NCI-H226 (cell line): Measurements from ENCODE around the gene UBFD1.
A peak's percentile ranks its signal among the peaks of the same experiment; 100 is the strongest.
"Not testable (repeated sequence)": the region's sequence is repeated elsewhere in the genome, so short reads cannot be mapped to it uniquely, and the experiment has no call there.

Experiments used
- DNase-seq: peaks from one replicate; pipeline ENCODE4 v3.0.0-alpha.2; 2015

Gene UBFD1

GRCh38 chr16:23556881-23557778, at the start of gene UBFD1, which contains the start of gene EARS2:
UBFD1 (plus strand) TSS chr16:23557727; CDS start chr16:23557743, 16 bp downstream.
EARS2 (minus strand) TSS chr16:23557350; CDS start chr16:23557343, 7 bp downstream.
- DNase-seq = peak; percentile 97

DNA sequence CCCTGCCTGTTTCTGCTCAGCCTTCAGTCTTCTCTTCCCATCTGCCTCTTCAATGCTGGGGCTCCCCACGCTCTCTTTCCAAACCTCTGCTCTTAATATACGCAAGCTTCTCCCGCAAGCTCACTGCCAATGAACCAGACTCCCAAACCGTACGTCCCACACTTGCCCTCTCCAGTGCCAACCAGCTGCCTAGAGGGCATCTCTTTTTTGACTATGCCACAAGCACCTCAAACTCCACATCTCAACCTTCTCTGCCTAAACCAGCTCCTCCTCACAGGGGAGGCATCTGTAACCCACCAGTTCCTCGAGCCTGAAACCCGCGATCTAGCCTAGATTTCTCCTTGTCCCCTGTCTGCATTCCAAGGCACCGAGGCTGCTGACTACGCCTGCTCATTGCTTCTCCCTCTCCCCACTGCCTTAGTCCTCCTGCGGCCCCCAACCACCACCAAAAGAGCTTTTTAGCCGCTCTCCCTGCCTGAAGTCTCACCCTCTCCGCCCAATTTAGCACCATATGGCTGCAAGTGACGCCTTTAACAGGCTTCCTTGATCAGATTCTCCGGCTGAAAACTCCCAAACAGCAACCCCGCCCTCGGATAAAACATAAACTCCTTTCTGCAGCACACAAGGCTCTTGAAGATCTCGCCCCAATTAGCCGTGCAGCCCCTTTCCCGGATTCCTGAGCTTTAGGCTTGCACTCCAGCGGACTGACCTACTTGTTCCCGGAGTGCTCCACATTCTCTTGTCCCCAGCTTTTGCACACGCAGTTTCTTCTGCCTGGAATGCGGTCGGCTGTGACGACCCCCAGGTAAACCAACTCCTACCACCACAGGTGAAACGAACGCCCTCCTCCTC, 48.7 kb upstream of the UBFD1 start:
- no peak for DNase-seq

DNA sequence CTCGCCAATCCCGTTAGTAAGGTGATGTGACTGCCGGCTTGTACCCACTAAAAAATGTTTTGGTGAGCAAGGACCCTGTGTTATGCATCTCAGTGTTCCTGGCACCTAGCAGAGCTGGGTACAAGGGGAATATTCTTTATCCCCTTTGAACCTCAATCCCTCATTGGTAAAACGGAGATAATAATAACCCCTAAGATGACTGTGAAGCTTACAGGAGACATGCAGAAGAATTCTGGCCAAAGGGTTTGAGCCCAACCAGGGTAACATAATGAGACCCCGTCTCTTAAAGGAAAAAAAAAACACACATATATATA, 48.1 kb upstream of the UBFD1 start:
- no peak for DNase-seq

DNA sequence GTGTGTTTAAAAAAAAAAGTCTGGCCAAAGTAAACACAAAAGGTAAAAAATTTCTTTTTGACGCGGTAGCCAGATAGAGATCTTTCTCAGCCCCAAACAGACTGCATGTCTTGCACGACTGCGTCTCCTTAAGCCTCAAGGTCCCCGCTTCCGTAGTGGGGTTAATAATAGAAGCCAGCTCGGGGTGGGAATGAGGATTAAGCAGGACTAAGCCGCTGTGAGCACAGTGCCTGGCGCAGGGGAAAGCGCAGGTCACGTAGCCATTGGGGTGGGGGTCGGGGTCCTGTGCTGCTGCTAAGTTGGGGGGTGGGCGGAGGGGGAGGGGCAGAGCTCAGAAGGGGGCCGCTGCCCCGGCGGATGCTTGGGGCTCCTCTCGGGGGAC, 47.8 kb upstream of the UBFD1 start:
- DNase-seq = no peak

DNA sequence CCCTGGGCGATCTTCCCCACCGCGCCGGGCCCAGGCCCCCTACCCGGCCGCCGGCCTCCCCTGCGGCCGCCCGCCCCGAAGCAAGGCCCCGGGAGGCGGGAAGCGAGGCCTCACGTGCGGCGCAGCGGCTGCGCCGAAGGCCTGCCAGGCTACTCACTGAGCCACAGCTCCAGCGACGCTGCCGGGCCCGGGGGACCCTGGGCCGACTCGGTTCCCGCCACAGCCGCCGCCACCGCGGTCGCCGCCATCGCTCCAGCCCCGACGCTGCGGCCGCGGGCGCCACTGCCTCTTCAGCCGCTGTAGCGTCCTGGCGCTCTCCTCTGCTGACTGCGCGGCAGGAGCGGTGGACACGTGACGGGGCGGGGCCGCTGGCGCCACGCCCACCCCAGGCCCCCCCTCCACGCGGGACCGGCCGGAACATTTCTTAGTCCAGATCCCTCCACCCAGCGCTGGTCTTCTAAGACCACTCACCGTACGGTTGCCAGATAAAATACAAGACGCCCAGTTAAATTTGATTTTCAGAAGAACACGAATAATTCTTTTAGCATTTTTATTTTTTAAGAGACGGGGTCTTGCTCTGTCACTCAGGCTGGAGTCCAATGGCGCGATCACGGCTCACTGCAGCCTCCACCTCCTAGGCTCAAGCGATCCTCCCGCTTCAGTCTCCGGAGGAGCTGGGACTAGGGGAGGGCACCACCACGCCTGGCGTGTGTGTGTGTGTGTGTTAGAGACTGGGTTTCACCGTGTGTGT, 47.2 kb upstream of the UBFD1 start, which contains the start of gene GGA2:
TSS of gene GGA2 (minus strand) at position 331 of the 751 bp plus-strand sequence. CDS start at position 248, 83 bp downstream.
- peak; percentile 63 for DNase-seq

DNA sequence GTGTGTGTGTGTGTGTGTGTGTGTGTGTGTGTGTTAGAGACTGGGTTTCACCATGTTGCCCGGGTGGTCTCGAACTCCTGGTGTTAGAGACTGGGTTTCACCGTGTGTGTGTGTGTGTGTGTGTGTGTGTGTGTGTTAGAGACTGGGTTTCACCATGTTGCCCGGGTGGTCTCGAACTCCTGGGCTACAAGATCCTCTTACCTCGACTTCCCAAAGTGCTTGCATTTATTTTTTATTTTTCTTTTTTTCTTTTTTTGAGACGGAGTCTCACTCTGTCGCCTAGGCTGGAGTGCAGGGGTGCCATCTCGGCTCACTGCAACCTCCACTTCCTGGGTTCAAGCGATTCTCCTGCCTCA, 46.6 kb upstream of the UBFD1 start:
- DNase-seq = not testable (repeated sequence)

- no peak for DNase-seq
Measured at GRCh38 chr16:23511731-23512130, 45.8 kb upstream of the UBFD1 start.

DNA sequence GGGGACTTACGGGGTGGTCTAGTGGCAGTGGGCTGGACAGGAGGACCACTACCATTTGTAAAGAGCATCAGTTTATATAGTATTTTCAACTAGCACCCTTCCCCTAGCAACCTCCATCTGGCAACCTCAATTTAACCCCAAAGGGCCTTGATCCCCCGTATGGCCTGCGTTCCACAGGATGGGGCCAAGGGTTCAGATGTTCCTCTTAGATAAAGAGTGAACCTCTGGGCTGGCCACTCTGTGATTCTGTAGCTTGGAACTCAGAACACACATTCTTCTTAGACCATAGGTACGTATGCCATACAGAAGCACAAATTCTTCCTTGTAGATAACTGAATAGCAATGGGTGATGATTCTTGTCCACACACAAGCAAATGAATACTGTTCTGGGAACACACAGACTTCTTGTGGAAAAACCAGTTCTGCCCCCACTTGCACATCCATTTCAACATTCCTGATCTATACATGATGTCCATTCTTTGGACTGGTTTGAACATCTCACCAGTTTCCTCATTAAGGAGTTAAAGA, 45.3 kb upstream of the UBFD1 start:
- no peak for DNase-seq

GRCh38 chr16:23514381-23515152, 43.0 kb upstream of the UBFD1 start:
- DNase-seq = no peak

GRCh38 chr16:23515881-23516280, 41.6 kb upstream of the UBFD1 start:
- DNase-seq = no peak

GRCh38 chr16:23516366-23517137, 41.0 kb upstream of the UBFD1 start:
- DNase-seq = no peak

DNA sequence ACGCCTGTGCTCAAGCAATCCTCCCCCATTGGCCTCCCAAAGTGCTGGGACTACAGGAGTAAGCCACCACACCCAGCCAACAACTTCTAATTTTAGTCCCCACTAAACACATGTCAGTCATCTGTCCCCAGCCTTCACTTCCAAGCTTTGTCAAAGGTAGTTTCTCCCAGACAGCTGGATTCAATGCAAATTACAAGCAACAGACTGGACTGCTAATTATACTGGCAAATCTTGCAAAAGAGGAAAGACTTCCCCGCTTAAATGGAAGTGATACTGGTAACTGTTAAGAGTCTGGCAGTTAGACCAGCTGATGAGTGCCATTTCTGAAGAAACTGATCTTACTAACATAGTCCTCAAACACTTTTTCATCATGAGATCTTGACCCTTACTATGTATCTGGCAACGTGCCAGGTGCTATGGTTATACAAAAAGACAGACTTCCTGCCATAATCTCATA, 39.1 kb upstream of the UBFD1 start:
- DNase-seq = no peak

- DNase-seq = no peak
Measured at GRCh38 chr16:23519282-23519681, 38.2 kb upstream of the UBFD1 start.

- no peak for DNase-seq
Measured at GRCh38 chr16:23520500-23520899, 37.0 kb upstream of the UBFD1 start.

GRCh38 chr16:23521037-23521743, 36.3 kb upstream of the UBFD1 start:
- no peak for DNase-seq

- no peak for DNase-seq
Measured at GRCh38 chr16:23521965-23522364, 35.6 kb upstream of the UBFD1 start.

GRCh38 chr16:23523321-23523720, 34.2 kb upstream of the UBFD1 start:
- DNase-seq = no peak

DNA sequence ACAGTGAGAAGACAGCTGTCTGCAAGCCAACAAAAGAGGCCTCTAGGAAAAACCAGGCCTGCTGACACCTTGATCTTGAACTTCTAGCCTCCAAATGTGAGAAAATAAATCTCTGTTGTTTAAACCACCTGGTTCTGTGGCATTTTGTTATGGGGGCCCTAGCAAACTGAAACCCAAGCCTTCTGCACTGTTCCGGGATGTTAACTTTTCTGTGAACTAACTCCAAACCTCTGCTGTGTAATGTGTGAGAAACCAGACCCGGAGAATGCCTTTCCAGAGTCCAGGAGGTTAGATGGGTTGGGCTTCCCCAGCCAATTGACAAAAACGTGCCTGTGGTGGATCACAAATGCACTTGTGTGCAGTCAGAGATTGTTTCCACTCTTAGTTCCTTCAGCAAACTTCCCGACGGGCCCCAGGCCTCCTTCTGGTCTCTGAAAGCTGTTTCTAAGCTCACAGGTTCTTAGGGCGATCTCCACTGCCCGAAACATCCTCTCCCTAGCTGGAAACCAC, 33.6 kb upstream of the UBFD1 start:
- DNase-seq = no peak

DNA sequence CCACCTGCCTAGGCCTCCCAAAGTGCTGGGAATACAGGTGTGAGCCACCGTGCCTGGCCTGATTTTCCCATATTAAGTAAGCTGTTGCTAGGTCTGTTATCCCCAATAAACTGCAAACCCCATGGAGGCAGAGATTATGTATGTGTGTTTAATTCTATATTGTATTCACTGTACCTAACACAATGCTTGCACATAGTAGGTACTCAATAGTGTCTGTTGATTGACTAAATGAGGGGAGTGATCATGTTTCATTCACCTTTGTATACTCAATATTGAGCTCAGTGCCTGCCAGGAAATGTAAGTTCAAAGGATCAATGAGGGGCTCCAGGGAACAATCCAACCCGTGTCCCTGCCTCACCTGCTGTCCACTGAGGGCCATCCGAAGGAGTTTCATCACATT, 32.6 kb upstream of the UBFD1 start:
- DNase-seq = no peak

DNA sequence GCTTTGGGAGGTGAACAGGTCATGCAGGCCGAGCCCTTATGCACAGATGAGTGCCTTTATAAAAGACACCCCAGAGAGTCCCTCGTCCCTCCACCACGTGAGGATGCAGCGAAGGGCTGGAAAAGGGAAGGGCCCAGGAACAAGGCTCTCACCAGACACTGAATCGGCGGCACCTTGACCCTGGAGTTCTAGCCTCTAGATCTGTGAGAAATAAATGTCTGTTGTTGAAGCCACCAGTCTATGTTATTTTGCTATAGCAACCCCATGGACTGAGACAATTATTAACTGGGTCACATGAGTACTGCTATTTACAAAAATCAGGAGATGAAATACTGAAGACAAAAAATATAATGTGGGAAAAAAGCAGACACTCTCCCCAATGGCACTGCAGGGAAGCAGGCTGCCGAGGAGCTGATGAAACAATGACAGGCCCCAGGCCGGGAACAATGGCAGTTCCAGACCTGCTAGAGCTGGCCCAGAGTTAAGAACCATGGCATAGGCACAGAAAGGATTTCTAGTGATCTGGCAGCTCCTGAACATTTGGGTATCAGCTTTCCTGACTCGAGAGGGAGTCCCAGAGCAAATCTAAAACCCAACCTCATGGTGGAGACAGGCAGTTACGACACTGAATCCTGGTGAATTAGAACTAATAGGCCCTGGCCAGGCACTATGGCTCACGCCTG, 29.4 kb upstream of the UBFD1 start:
- no peak for DNase-seq
